ENCODE data around the gene MAML3. TPM values are rescaled to one million over a fixed set of nuclear protein-coding genes. Genes with fewer than 3 reads are reported as not detected.
A peak's percentile ranks its signal among the peaks of the same experiment; 100 is the strongest.

MAML3 gene
- total RNA-seq, 1 experiment from 2014 or later = 0.89 TPM

DNA sequence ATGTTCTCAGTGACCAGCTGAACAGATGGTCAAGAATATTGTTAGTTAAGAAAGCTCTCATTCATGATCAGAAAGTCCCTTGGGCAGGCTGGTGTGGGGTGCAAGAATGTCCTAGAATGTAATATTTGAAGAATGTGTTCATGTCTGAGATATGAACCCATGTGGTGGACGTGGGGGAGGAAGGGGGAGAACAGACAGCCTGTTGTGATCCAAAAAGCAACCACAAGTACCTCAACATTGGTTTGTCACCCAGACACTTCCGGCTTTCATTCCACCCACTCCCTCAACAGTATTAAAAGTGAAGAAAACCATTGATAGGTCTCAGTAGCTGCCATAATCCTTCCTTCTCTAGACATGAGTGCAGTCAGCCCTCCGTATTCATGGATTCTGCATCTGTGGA is 82.2 kb downstream of the MAML3 start:
- Mint-ChIP-seq H3K9me3 (ENCODE audit: unreplicated experiment) (no peaks in the 10 kb centered on the region), H3K27me3 (ENCODE audit: insufficient read depth, unreplicated experiment) (no peaks in the 10 kb centered on the region), H3K4me1 (ENCODE audit: insufficient read depth, unreplicated experiment) (peaks cover 13% of the 10 kb centered on the region), H3K4me3 (ENCODE audit: unreplicated experiment) (no peak overlapping the region), H3K36me3 (ENCODE audit: insufficient read depth, unreplicated experiment) (peaks cover 6% of the 10 kb centered on the region), H3K27ac (ENCODE audit: low read depth, unreplicated experiment) (no peak overlapping the region)
- no TSS peak for BruUV-seq (replicated peaks)
- DNase-seq (ENCODE audit: unreplicated experiment) = no peak
- TF ChIP-seq, protein P1, sequence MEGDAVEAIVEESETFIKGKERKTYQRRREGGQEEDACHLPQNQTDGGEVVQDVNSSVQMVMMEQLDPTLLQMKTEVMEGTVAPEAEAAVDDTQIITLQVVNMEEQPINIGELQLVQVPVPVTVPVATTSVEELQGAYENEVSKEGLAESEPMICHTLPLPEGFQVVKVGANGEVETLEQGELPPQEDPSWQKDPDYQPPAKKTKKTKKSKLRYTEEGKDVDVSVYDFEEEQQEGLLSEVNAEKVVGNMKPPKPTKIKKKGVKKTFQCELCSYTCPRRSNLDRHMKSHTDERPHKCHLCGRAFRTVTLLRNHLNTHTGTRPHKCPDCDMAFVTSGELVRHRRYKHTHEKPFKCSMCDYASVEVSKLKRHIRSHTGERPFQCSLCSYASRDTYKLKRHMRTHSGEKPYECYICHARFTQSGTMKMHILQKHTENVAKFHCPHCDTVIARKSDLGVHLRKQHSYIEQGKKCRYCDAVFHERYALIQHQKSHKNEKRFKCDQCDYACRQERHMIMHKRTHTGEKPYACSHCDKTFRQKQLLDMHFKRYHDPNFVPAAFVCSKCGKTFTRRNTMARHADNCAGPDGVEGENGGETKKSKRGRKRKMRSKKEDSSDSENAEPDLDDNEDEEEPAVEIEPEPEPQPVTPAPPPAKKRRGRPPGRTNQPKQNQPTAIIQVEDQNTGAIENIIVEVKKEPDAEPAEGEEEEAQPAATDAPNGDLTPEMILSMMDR (IDR thresholded peaks at IDR 0.05; ENCODE audit: unreplicated experiment) = no peak
- CTCF ChIA-PET = interaction anchor here (0.7 to 1.2 kb wide), 2 partner anchors 171 to 184 kb away, joined by 4 to 5 read pairs; no protein-coding TSS in a partner anchor
- POLR2A ChIA-PET = no interaction called here
- intact Hi-C loops (cut with micrococcal nuclease) = no loop called here

DNA sequence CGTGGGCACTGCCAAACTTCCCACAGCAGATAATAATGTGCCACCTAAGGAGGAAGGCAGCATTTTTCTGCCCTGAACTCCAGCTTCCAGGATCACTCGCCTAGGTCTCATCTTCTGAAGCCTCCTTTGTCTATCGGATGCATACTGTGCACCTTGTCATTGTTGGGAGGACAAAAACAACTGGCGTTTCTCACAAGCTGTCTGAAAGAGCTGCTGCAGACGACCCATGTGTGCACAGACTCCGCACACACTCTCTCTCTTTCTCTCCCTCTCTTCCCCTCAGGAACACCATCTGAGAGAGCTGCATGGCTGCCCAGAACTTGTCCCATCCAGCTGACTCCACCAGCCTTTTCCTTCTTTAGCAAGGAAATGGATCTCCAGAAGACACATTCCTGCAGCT is 83.0 kb downstream of the MAML3 start:
- Mint-ChIP-seq H3K36me3 (ENCODE audit: insufficient read depth, unreplicated experiment) (peaks cover 6% of the 10 kb centered on the region), H3K4me3 (ENCODE audit: unreplicated experiment) (no peak overlapping the region), H3K9me3 (ENCODE audit: unreplicated experiment) (no peaks in the 10 kb centered on the region), H3K4me1 (ENCODE audit: insufficient read depth, unreplicated experiment) (peaks cover 13% of the 10 kb centered on the region), H3K27ac (ENCODE audit: low read depth, unreplicated experiment) (no peak overlapping the region), H3K27me3 (ENCODE audit: insufficient read depth, unreplicated experiment) (no peaks in the 10 kb centered on the region)
- POLR2A ChIA-PET = no interaction called here
- DNase-seq (ENCODE audit: unreplicated experiment) = no peak
- no TSS peak for BruUV-seq (replicated peaks)
- CTCF ChIA-PET = interaction anchor here (0.6 to 1.3 kb wide), 3 partner anchors 11 to 538 kb away, joined by 4 read pairs; no protein-coding TSS in a partner anchor
- TF ChIP-seq, protein P1 (IDR thresholded peaks at IDR 0.05; ENCODE audit: unreplicated experiment) = no peak
- intact Hi-C loops (cut with micrococcal nuclease) = no loop called here

DNA sequence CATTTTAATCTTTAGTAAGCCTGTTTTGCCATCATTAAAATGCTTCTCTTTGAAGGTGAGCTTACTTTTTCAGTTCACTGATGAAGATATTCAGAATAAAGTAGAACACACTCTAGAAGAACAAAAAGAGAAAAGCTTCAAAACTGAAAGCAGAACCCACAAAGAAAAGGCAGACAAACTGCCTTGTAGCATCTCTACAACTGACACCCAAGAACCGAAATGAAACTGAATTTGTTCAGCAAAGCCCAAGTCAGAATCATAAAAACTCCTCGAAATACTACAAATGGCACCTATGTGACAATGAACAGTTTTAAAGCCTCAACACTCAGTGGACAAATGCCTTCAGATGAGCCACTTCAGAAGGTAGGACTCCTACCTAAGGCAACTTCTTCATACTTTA is 83.6 kb downstream of the MAML3 start:
- Mint-ChIP-seq H3K9me3 (ENCODE audit: unreplicated experiment) (no peaks in the 10 kb centered on the region), H3K36me3 (ENCODE audit: insufficient read depth, unreplicated experiment) (peaks cover 6% of the 10 kb centered on the region), H3K27ac (ENCODE audit: low read depth, unreplicated experiment) (no peak overlapping the region), H3K4me3 (ENCODE audit: unreplicated experiment) (no peak overlapping the region), H3K4me1 (ENCODE audit: insufficient read depth, unreplicated experiment) (peaks cover 13% of the 10 kb centered on the region), H3K27me3 (ENCODE audit: insufficient read depth, unreplicated experiment) (no peaks in the 10 kb centered on the region)
- POLR2A ChIA-PET = interaction anchor here (0.5 kb wide), 1 partner anchor 93 kb away, joined by 4 read pairs; no protein-coding TSS in a partner anchor
- intact Hi-C loops (cut with micrococcal nuclease) = no loop called here
- CTCF ChIA-PET = interaction anchor here (0.6 to 1.3 kb wide), 4 partner anchors 10 to 182 kb away, joined by 4 read pairs; no protein-coding TSS in a partner anchor
- BruUV-seq (replicated peaks) = no TSS peak
- DNase-seq (ENCODE audit: unreplicated experiment) = no peak
- TF ChIP-seq, protein P1 (IDR thresholded peaks at IDR 0.05; ENCODE audit: unreplicated experiment) = no peak

DNA sequence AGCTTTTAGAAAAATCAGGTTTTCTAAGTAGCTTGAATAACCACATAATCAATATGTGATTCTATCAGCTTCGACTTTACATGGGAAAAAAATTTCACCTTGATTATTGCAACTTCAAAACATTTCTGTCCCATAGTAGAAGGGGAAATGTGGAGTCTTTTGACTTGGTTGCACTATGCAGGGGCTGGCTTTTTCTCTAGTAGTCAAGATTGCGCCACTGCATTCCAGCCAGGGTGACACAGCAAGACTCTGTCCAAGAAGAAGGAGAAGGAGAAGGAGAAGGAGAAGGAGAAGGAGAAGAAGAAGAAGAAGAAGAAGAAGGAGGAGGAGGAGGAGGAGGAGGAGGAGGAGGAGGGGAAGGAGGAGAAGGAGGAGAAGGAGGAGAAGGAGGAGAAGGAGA is 84.9 kb downstream of the MAML3 start:
- POLR2A ChIA-PET = no interaction called here
- TF ChIP-seq, protein P1 (IDR thresholded peaks at IDR 0.05; ENCODE audit: unreplicated experiment) = no peak
- intact Hi-C loops (cut with micrococcal nuclease) = no loop called here
- Mint-ChIP-seq H3K27ac (ENCODE audit: low read depth, unreplicated experiment) (no peak overlapping the region), H3K9me3 (ENCODE audit: unreplicated experiment) (no peaks in the 10 kb centered on the region), H3K4me3 (ENCODE audit: unreplicated experiment) (no peak overlapping the region), H3K36me3 (ENCODE audit: insufficient read depth, unreplicated experiment) (peaks cover 6% of the 10 kb centered on the region), H3K4me1 (ENCODE audit: insufficient read depth, unreplicated experiment) (peaks cover 13% of the 10 kb centered on the region), H3K27me3 (ENCODE audit: insufficient read depth, unreplicated experiment) (no peaks in the 10 kb centered on the region)
- DNase-seq (ENCODE audit: unreplicated experiment) = peak; percentile 58
- CTCF ChIA-PET = no interaction called here
- BruUV-seq (replicated peaks) = no TSS peak
